SU-DHL-6 (cell line): Measurements from ENCODE around the gene RGMA.

Source experiments
- H2AFZ ChIP-seq: fragments of 200-600 bp; sonication (generic); 2 replicates; pipeline ENCODE4 v1.6.1; 2014; ENCODE audit warnings: low read depth, mild to moderate bottlenecking, moderate library complexity, mixed read lengths, antibody characterized with exemption, low read length; ENCODE audit not compliant: severe bottlenecking
- H3F3A ChIP-seq: fragments of 200-600 bp; shearing (Covaris generic); 2 replicates; pipeline ENCODE4 v1.6.0; 2016; ENCODE audit warnings: antibody characterized with exemption, mild to moderate bottlenecking; ENCODE audit not compliant: insufficient read depth
- H3K27ac ChIP-seq: fragments of 200-600 bp; sonication (generic); 2 replicates; pipeline ENCODE4 v1.5.1; 2016; ENCODE audit warnings: low read depth, mild to moderate bottlenecking, low read length, moderate library complexity, mixed read lengths
- H3K27me3 ChIP-seq: fragments of 200-600 bp; sonication (generic), shearing (Covaris generic); 2 replicates; pipeline ENCODE4 v1.6.0; 2014; ENCODE audit warnings: mild to moderate bottlenecking, low read length
- H3K36me3 ChIP-seq: fragments of 200-600 bp; sonication (generic); 2 replicates; pipeline ENCODE4 v1.6.1; 2014; ENCODE audit warnings: mild to moderate bottlenecking, low read length, mixed read lengths
- H3K4me2 ChIP-seq: fragments of 300-600, 200-600 bp; shearing (Covaris generic), sonication (generic); 2 replicates; pipeline ENCODE4 v1.6.0; 2014; ENCODE audit warnings: low read length, low read depth, mild to moderate bottlenecking; ENCODE audit not compliant: poor library complexity, severe bottlenecking
- H3K4me3 ChIP-seq: fragments of 200-600 bp; sonication (generic); 2 replicates; pipeline ENCODE4 v1.5.1; 2014; ENCODE audit warnings: antibody characterized with exemption, low read length, mild to moderate bottlenecking, mixed read lengths; ENCODE audit not compliant: insufficient read depth, poor library complexity, severe bottlenecking
- H3K79me2 ChIP-seq: fragments of 200-600 bp; sonication (generic); 2 replicates; pipeline ENCODE4 v1.6.1; 2014; ENCODE audit warnings: mild to moderate bottlenecking, low read length, moderate library complexity; ENCODE audit not compliant: insufficient read depth
- H3K9ac ChIP-seq: fragments of 200-600 bp; sonication (generic); 2 replicates; pipeline ENCODE4 v1.7.0; 2014; ENCODE audit warnings: mild to moderate bottlenecking, low read length
- H3K9me2 ChIP-seq: fragments of 200-600 bp; sonication (generic); replicated peaks from 2 replicates; pipeline ENCODE4 v1.6.1; 2014; ENCODE audit warnings: low read length; ENCODE audit not compliant: insufficient read depth
- H3K9me3 ChIP-seq: fragments of 200-600 bp; sonication (generic); 2 replicates; pipeline ENCODE4 v1.6.1; 2014; ENCODE audit warnings: low read length, mixed read lengths; ENCODE audit not compliant: insufficient read depth
- H4K20me1 ChIP-seq: fragments of 200-600 bp; sonication (generic); 2 replicates; pipeline ENCODE4 v1.6.1; 2014; ENCODE audit warnings: low read depth, mild to moderate bottlenecking, antibody characterized with exemption, low read length, moderate library complexity, mixed read lengths
- EZH2phosphoT487 ChIP-seq: fragments of 200-600 bp; sonication (generic), shearing (Covaris generic); conservative IDR thresholded peaks from 2 replicates; pipeline ENCODE4 v1.6.1; 2018; ENCODE audit warnings: mild to moderate bottlenecking, antibody characterized with exemption, low read length, moderate library complexity, mixed read lengths
- TF ChIP-seq, protein P1 (sequence below): fragments of 200-600 bp; sonication (generic); IDR thresholded peaks from one replicate; pipeline ENCODE4 v1.5.1; 2017; ENCODE audit warnings: antibody characterized with exemption, mild to moderate bottlenecking, low read length, moderate library complexity; ENCODE audit not compliant: insufficient read depth, poor library complexity, severe bottlenecking

RGMA gene

DNA sequence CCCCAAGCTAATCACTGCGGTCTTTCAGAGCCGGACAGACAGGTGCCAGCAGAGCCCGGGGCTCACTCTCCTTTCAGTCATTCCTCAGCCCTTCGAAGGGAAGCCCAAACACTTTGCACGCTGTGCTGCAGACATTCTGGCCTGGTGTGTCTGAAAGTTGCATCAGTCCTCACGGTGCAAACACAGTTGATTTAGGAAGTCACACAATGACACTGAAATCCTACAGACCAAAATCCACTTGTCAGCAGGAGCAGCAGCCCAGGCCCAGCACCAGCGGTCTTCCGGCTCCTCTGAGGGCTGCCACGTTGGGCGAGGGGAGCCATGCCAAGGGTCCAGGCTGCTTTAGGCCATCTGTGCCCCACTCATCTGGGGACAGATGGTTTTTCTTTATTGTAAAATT, 61.6 kb downstream of the RGMA start:
- Histone ChIP-seq H3K36me3 (peaks cover 16% of the 10 kb centered on the region; the same call in 1 of the 2 replicates), H3K9ac (no peak overlapping the region), H3K4me2 (no peak overlapping the region), H3K79me2 (no peaks in the 10 kb centered on the region), H3F3A (peaks cover 5% of the 10 kb centered on the region; the same call in 1 of the 2 replicates), H4K20me1 (no peaks in the 10 kb centered on the region), H3K9me2 (no peaks in the 10 kb centered on the region), H2AFZ (no peak overlapping the region), H3K4me3 (no peak overlapping the region), H3K9me3 (no peaks in the 10 kb centered on the region), H3K27me3 (no peaks in the 10 kb centered on the region), H3K27ac (no peak overlapping the region)
- TF ChIP-seq, protein P1, sequence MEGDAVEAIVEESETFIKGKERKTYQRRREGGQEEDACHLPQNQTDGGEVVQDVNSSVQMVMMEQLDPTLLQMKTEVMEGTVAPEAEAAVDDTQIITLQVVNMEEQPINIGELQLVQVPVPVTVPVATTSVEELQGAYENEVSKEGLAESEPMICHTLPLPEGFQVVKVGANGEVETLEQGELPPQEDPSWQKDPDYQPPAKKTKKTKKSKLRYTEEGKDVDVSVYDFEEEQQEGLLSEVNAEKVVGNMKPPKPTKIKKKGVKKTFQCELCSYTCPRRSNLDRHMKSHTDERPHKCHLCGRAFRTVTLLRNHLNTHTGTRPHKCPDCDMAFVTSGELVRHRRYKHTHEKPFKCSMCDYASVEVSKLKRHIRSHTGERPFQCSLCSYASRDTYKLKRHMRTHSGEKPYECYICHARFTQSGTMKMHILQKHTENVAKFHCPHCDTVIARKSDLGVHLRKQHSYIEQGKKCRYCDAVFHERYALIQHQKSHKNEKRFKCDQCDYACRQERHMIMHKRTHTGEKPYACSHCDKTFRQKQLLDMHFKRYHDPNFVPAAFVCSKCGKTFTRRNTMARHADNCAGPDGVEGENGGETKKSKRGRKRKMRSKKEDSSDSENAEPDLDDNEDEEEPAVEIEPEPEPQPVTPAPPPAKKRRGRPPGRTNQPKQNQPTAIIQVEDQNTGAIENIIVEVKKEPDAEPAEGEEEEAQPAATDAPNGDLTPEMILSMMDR: no peak
- no peak for TF ChIP-seq EZH2phosphoT487

DNA sequence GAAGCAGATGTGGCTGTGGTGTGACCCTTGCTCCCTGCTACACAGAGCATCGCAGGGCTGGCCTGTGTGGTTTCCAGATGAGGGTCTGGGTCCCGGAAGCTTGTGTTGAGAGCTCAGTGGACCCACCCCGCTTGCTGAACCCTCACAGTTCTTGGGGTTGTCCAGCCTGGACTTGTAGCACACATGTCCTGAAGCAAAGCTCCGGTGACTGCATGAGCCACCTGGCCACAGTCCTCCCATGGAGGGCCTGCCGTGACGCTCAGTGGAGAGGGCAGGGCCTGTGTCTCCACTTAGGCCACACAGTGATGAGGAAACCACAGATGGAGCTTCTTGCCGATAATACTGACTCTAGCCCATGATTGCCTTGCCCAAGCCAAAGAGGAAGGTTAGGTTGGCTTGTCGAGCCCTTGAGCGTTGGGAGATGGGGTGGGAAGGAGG, 62.6 kb downstream of the RGMA start:
- TF ChIP-seq, protein P1: no peak
- TF ChIP-seq EZH2phosphoT487: no peak
- H3K27me3 ChIP-seq: no peaks in the 10 kb centered on the region
- no peak overlapping the region for H3K27ac ChIP-seq
- no peaks in the 10 kb centered on the region for H3K9me3 ChIP-seq
- no peak overlapping the region for H3K4me2 ChIP-seq
- no peaks in the 10 kb centered on the region for H3K79me2 ChIP-seq
- no peak overlapping the region for H2AFZ ChIP-seq
- H3F3A ChIP-seq: peaks cover 5% of the 10 kb centered on the region; the same call in 1 of the 2 replicates
- H4K20me1 ChIP-seq: no peaks in the 10 kb centered on the region
- H3K9me2 ChIP-seq: no peaks in the 10 kb centered on the region
- no peak overlapping the region for H3K9ac ChIP-seq
- H3K4me3 ChIP-seq: no peak overlapping the region
- H3K36me3 ChIP-seq: peaks cover 19% of the 10 kb centered on the region; the same call in 1 of the 2 replicates

DNA sequence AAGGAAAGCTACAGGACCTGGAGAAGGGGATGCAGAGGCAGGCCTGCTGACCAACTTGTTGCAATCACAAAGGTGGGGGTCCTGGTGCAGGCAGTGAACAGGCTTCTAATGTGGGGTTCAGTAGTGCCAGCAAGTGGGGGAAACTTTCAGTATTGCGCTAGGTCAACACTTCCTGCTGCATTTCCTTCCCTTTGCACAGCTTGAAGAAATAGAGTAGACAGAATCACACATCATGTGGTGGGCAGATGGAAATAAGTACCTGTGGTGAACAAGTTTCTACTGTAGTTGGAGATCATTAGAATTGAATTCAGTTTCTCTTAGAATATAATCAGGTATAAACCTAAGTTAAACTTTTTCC, 63.4 kb downstream of the RGMA start:
- Histone ChIP-seq H3K79me2 (no peaks in the 10 kb centered on the region), H2AFZ (no peak overlapping the region), H3K4me2 (no peak overlapping the region), H3K36me3 (peaks cover 27% of the 10 kb centered on the region), H3F3A (peaks cover 5% of the 10 kb centered on the region; the same call in 1 of the 2 replicates), H4K20me1 (no peaks in the 10 kb centered on the region), H3K9ac (no peak overlapping the region), H3K9me2 (no peaks in the 10 kb centered on the region), H3K27me3 (no peaks in the 10 kb centered on the region), H3K9me3 (no peaks in the 10 kb centered on the region), H3K4me3 (no peak overlapping the region), H3K27ac (no peak overlapping the region)
- TF ChIP-seq, protein P1: no peak
- no peak for TF ChIP-seq EZH2phosphoT487
